GM12878 (cell line): ENCODE measurements around the gene MYO1H. TPM values are rescaled to one million over a fixed set of nuclear protein-coding genes. Genes with fewer than 3 reads are reported as not detected.

Experiments
- ATAC-seq: fragments of 200-7000 bp; cut with Tn5 transposase; 3 replicates; pipeline ENCODE4 v1.9.1; 2020; ENCODE audit warnings: mild to moderate bottlenecking, moderate library complexity
- BruUV-seq: library from RNA; stranded (reverse); fragments of 400-500 nt; replicated peaks from 2 replicates; lab custom pipeline; 2021; lab: Mats Ljungman, UMichigan
- CTCF ChIA-PET: fragments of 300-600 bp; sonication (Branson Sonifier 250); formaldehyde crosslinking; extraction: SDS; loops from one replicate; lab custom pipeline; 2021; ENCODE audit warnings: inconsistent platforms; lab: Yijun Ruan, JAX
- POLR2A ChIA-PET: fragments of 350-600 bp; formaldehyde crosslinking; extraction: SDS; loops from one replicate; lab custom pipeline; 2021; ENCODE audit warnings: inconsistent platforms; lab: Charles Lee
- RAD21 ChIA-PET: fragments of 300-600 bp; sonication (Branson Sonifier 250); formaldehyde crosslinking; loops from one replicate; lab custom pipeline; 2023; ENCODE audit warnings: antibody characterized with exemption; ENCODE audit not compliant: unreplicated experiment; lab: Charles Lee
- SMC1A ChIA-PET: fragments of 300-600 bp; sonication (Branson Sonifier 250); formaldehyde crosslinking; loops from one replicate; lab custom pipeline; 2023; ENCODE audit not compliant: unreplicated experiment, uncharacterized antibody; lab: Charles Lee
- DNase-seq: peaks from one replicate; pipeline ENCODE4 v3.0.0-alpha.2; 2011; ENCODE audit warnings: low read depth, low spot score
- FAIRE-seq: peaks from 3 replicates; lab custom pipeline; 2011; peaks lifted over from hg19 to GRCh38; lab: Jason Lieb, UNC
- H2AFZ ChIP-seq: 2 replicates; pipeline ENCODE4 v1.6.0; 2011; ENCODE audit warnings: low read depth, low read length, control low read depth; ENCODE audit not compliant: control insufficient read depth
- H3K27ac ChIP-seq: 2 replicates; pipeline ENCODE4 v1.5.1; 2011; ENCODE audit warnings: control low read depth; ENCODE audit not compliant: control insufficient read depth, insufficient read depth
- H3K27me3 ChIP-seq, 2 experiments: replicated peaks in 1 of 2; 2 replicates each; pipeline versions ENCODE4 v1.6.0 to v1.6.1; 2011; ENCODE audit warnings: low read length in 1 of 2; ENCODE audit not compliant: control insufficient read depth in 2 of 2, insufficient read depth in 2 of 2
- H3K36me3 ChIP-seq, 2 experiments: 2 replicates each; pipeline ENCODE4 v1.5.1; 2011; ENCODE audit warnings: low read length in 1 of 2; ENCODE audit not compliant: control insufficient read depth in 2 of 2, insufficient read depth in 2 of 2
- H3K4me1 ChIP-seq: 2 replicates; pipeline ENCODE4 v1.6.1; 2011; ENCODE audit warnings: mild to moderate bottlenecking, low read length, moderate library complexity, mixed read lengths; ENCODE audit not compliant: control insufficient read depth, insufficient read depth
- H3K4me2 ChIP-seq: 2 replicates; pipeline ENCODE4 v1.6.0; 2011; ENCODE audit warnings: control low read depth; ENCODE audit not compliant: control insufficient read depth, insufficient read depth
- H3K4me3 ChIP-seq: fragments of 200-600 bp; sonication (generic); 2 replicates; pipeline ENCODE4 v1.5.1; 2016
- H3K79me2 ChIP-seq: 2 replicates; pipeline ENCODE4 v1.6.0; 2011; ENCODE audit warnings: low read length; ENCODE audit not compliant: control insufficient read depth, insufficient read depth
- H3K9ac ChIP-seq: 2 replicates; pipeline ENCODE4 v1.8.0; 2011; ENCODE audit warnings: low read length, control low read depth, mixed read lengths; ENCODE audit not compliant: control insufficient read depth, insufficient read depth
- H3K9me3 ChIP-seq: replicated peaks from 3 replicates; pipeline ENCODE4 v1.5.1; 2011; ENCODE audit warnings: mild to moderate bottlenecking, low read length; ENCODE audit not compliant: control insufficient read depth, insufficient read depth
- H4K20me1 ChIP-seq: 2 replicates; pipeline ENCODE4 v1.6.0; 2011; ENCODE audit not compliant: control insufficient read depth, insufficient read depth
- IRF5 ChIP-seq: fragments of 450-650 bp; IDR thresholded peaks from 2 replicates; pipeline ENCODE4 v1.6.1; 2017; ENCODE audit warnings: borderline replicate concordance
- MYB ChIP-seq: fragments of 150-350 bp; IDR thresholded peaks from 2 replicates; pipeline ENCODE4 v1.6.1; 2014; ENCODE audit warnings: mild to moderate bottlenecking, low read depth, low read length, borderline replicate concordance
- NFIC ChIP-seq: IDR thresholded peaks from 2 replicates; pipeline ENCODE4 v1.6.1; 2012; ENCODE audit warnings: low read depth, mild to moderate bottlenecking, inconsistent platforms, low read length, moderate library complexity
- NFYB ChIP-seq: IDR thresholded peaks from 2 replicates; pipeline ENCODE4 v1.6.1; 2011; ENCODE audit warnings: low read depth, mild to moderate bottlenecking, low read length, improper control_type of control experiment, moderate library complexity; ENCODE audit not compliant: insufficient read depth
- PML ChIP-seq: IDR thresholded peaks from 2 replicates; pipeline ENCODE4 v1.6.1; 2012; ENCODE audit warnings: low read length, inconsistent platforms
- POLR2AphosphoS5 ChIP-seq: IDR thresholded peaks from 2 replicates; pipeline ENCODE4 v1.6.1; 2011; ENCODE audit warnings: mild to moderate bottlenecking, low read length, inconsistent platforms
- REST ChIP-seq: IDR thresholded peaks from 2 replicates; pipeline ENCODE4 v1.6.1; 2012; ENCODE audit warnings: mild to moderate bottlenecking, low read depth, low read length
- ZBTB11 ChIP-seq: fragments of 450-650 bp; formaldehyde crosslinking; IDR thresholded peaks from 2 replicates; pipeline ENCODE4 v1.5.0; 2022; ENCODE audit warnings: mild to moderate bottlenecking, missing genetic modification characterization
- ZNF622 ChIP-seq: fragments of 450-650 bp; IDR thresholded peaks from 2 replicates; pipeline ENCODE4 v1.6.1; 2017; ENCODE audit warnings: mild to moderate bottlenecking, inconsistent platforms
- ZSCAN29 ChIP-seq: fragments of 450-650 bp; IDR thresholded peaks from 2 replicates; pipeline ENCODE4 v1.6.1; 2017; ENCODE audit warnings: mild to moderate bottlenecking, moderate library complexity
- WGBS: methylation state at CpG from one replicate; pipeline ENCODE4 v1.1.6; 2016; ENCODE audit warnings: low lambda C conversion rate; ENCODE audit not compliant: insufficient replicate concordance, insufficient coverage; ENCODE audit errors: missing lambda C conversion rate; 5-methylcytosine and 5-hydroxymethylcytosine counted together
- in situ Hi-C: fragments of 300-500 bp; cut with MboI; formaldehyde crosslinking; loops from 9 replicates; pipeline ENCODE4 v1.14.3; 2018; ENCODE audit warnings: mixed read lengths
- intact Hi-C: fragments of 100-400 bp; cut with micrococcal nuclease; formaldehyde crosslinking; loops from one replicate; pipeline ENCODE4 v1.14.2; 2022; ENCODE audit not compliant: unreplicated experiment
- polyA plus RNA-seq, 11 experiments: library from polyadenylated mRNA; depleted of rRNA in 4 of 11; unstranded in 6 of 11; stranded (reverse) in 5 of 11; fragments of >200 nt; fragmentation: Nextera tagmentation in 4 of 11; fragmentation: Illumina TruSeq in 1 of 11; extraction: Ambion mirVana in 4 of 11; extraction: Trizol in 1 of 11; gene quantifications; 1 replicate in 1 of 11; 2 replicates in 10 of 11; pipeline versions ENCODE4 v1.2.1 to v1.2.3, GENCODE V29; 2011 to 2016; ENCODE audit warnings: inconsistent platforms in 2 of 11, missing spikeins in 2 of 11, low read depth in 1 of 11
- total RNA-seq, 4 experiments: library from RNA; depleted of rRNA in 3 of 4; stranded (reverse); fragments of >200 nt in 3 of 4; fragmentation: Illumina TruSeq in 1 of 4; extraction: Trizol in 1 of 4; gene quantifications; 2 replicates each; pipeline versions ENCODE4 v1.2.1 to v1.2.3, GENCODE V29; 2013 to 2021

The MYO1H gene
- total and polyA plus RNA-seq, 10 of the 15 experiments (the other 5 are each of a cell fraction or from before 2014, with no cell fraction given), result 0.05 TPM; not detected in 9

- 72% methylated on average over 7 of the region's 7 CpGs for WGBS
These were observed 86.9 kb downstream of the MYO1H start for GRCh38 chr12:109434582-109434981.

More at GRCh38 chr12:109434582-109434981, 86.9 kb downstream of the MYO1H start:
- Histone ChIP-seq H3K27me3 (no peaks in the 10 kb centered on the region), H3K79me2 (no peaks in the 10 kb centered on the region), H3K36me3 (no peaks in the 10 kb centered on the region), H3K9ac (no peak overlapping the region), H3K27ac (no peak overlapping the region), H4K20me1 (no peaks in the 10 kb centered on the region), H3K4me3 (no peak overlapping the region), H3K4me1 (no peaks in the 10 kb centered on the region; the same call in 1 of the 2 replicates), H3K9me3 (no peaks in the 10 kb centered on the region), H2AFZ (no peak overlapping the region), H3K4me2 (no peak overlapping the region)
- intact Hi-C loops (no loop called here), in situ Hi-C loops (loop anchor here (5.0 kb wide), 1 partner anchor 343 kb away; no protein-coding TSS in a partner anchor)
- no TSS peak for BruUV-seq
- ChIA-PET RAD21 (no interaction called here), POLR2A (no interaction called here), CTCF (interaction anchor here (0.8 to 1.2 kb wide), 2 partner anchors 15 to 67 kb away, joined by 3 read pairs; no protein-coding TSS in a partner anchor), SMC1A (no interaction called here)
- DNase-seq (no peak), ATAC-seq (no peak), FAIRE-seq (no peak)
- TF ChIP-seq NFYB, result no peak
- TF ChIP-seq ZSCAN29, result no peak
- no peak for TF ChIP-seq ZBTB11 (CRISPR knock-in tag)
- no peak for TF ChIP-seq IRF5
- no peak for TF ChIP-seq MYB
- TF ChIP-seq NFIC, result no peak
- TF ChIP-seq REST, result no peak
- no peak for TF ChIP-seq ZNF622
- no peak for TF ChIP-seq POLR2AphosphoS5
- TF ChIP-seq PML, result no peak
